HEK293 (cell line): ENCODE measurements around the gene GPR62.

Source experiments
- CTCF ChIA-PET: fragments of 350-600 bp; formaldehyde crosslinking; extraction: SDS; loops from one replicate; lab custom pipeline; 2021; ENCODE audit warnings: antibody characterized with exemption; lab: Yijun Ruan, JAX
- POLR2A ChIA-PET: fragments of 300-600 bp; formaldehyde crosslinking; extraction: SDS; loops from one replicate; lab custom pipeline; 2020; ENCODE audit warnings: antibody characterized with exemption, inconsistent platforms; lab: Yijun Ruan, JAX
- H3K27ac ChIP-seq: fragments of 200-500 bp; sonication (Bioruptor generic); 2 replicates; pipeline ENCODE4 v1.5.1; 2014; ENCODE audit warnings: low read depth, low read length, control low read depth, inconsistent platforms; ENCODE audit errors: extremely low read depth
- H3K36me3 ChIP-seq, 2 experiments: fragments of 200-500 bp in 1 of 2; sonication (Bioruptor generic) in 1 of 2; 1 replicate in 1 of 2; 2 replicates in 1 of 2; pipeline ENCODE4 v1.5.1; 2014 to 2017; ENCODE audit warnings: inconsistent platforms in 2 of 2, low read length in 2 of 2; ENCODE audit not compliant: control insufficient read depth in 2 of 2, insufficient read depth in 1 of 2
- H3K4me1 ChIP-seq: fragments of 200-500 bp; sonication (Bioruptor generic); 2 replicates; pipeline ENCODE4 v1.5.1; 2014; ENCODE audit warnings: mild to moderate bottlenecking, low read length, inconsistent platforms; ENCODE audit not compliant: control insufficient read depth, insufficient read depth
- H3K4me3 ChIP-seq: 2 replicates; pipeline ENCODE4 v1.5.1; 2011; ENCODE audit warnings: low read depth, mild to moderate bottlenecking, control low read depth, low read length, moderate library complexity
- H3K9me3 ChIP-seq: fragments of 200-500 bp; sonication (Bioruptor generic); 2 replicates; pipeline ENCODE4 v1.5.1; 2014; ENCODE audit warnings: low read depth, low read length, inconsistent platforms; ENCODE audit not compliant: control insufficient read depth, insufficient read depth
- BCL11A ChIP-seq: fragments of 450-650 bp; formaldehyde crosslinking; IDR thresholded peaks from 2 replicates; pipeline ENCODE4 v1.5.1; 2016; ENCODE audit warnings: low read depth, missing biosample characterization, missing genetic modification characterization
- KLF8 ChIP-seq: fragments of 450-650 bp; formaldehyde crosslinking; IDR thresholded peaks from 2 replicates; pipeline ENCODE4 v1.5.1; 2016; ENCODE audit warnings: missing biosample characterization, missing genetic modification characterization
- SCRT2 ChIP-seq: fragments of 450-650 bp; formaldehyde crosslinking; IDR thresholded peaks from 2 replicates; pipeline ENCODE4 v1.5.1; 2016; ENCODE audit warnings: missing biosample characterization, missing genetic modification characterization
- SP2 ChIP-seq: fragments of 450-650 bp; formaldehyde crosslinking; IDR thresholded peaks from 2 replicates; pipeline ENCODE4 v1.5.1; 2016; ENCODE audit warnings: missing biosample characterization, missing genetic modification characterization
- SP7 ChIP-seq: fragments of 450-650 bp; formaldehyde crosslinking; IDR thresholded peaks from 2 replicates; pipeline ENCODE4 v1.5.1; 2016; ENCODE audit warnings: missing biosample characterization, missing genetic modification characterization
- WT1 ChIP-seq: fragments of 450-650 bp; formaldehyde crosslinking; IDR thresholded peaks from 2 replicates; pipeline ENCODE4 v1.5.1; 2016; ENCODE audit warnings: missing biosample characterization, missing genetic modification characterization
- ZBTB1 ChIP-seq: fragments of 450-650 bp; formaldehyde crosslinking; IDR thresholded peaks from 2 replicates; pipeline ENCODE4 v1.5.1; 2016; ENCODE audit warnings: missing biosample characterization, missing genetic modification characterization
- ZBTB17 ChIP-seq: fragments of 450-650 bp; formaldehyde crosslinking; IDR thresholded peaks from 2 replicates; pipeline ENCODE4 v1.5.1; 2016; ENCODE audit warnings: missing biosample characterization, missing genetic modification characterization
- ZFP69B ChIP-seq: fragments of 450-650 bp; formaldehyde crosslinking; IDR thresholded peaks from 2 replicates; pipeline ENCODE4 v1.5.1; 2016; ENCODE audit warnings: missing biosample characterization, missing genetic modification characterization
- ZNF146 ChIP-seq: fragments of 450-650 bp; formaldehyde crosslinking; IDR thresholded peaks from 2 replicates; pipeline ENCODE4 v1.5.1; 2016; ENCODE audit warnings: missing biosample characterization, missing genetic modification characterization
- ZNF175 ChIP-seq: fragments of 450-650 bp; formaldehyde crosslinking; IDR thresholded peaks from 2 replicates; pipeline ENCODE4 v1.5.1; 2016; ENCODE audit warnings: missing biosample characterization, missing genetic modification characterization
- ZNF239 ChIP-seq: fragments of 450-650 bp; formaldehyde crosslinking; IDR thresholded peaks from 2 replicates; pipeline ENCODE4 v1.5.1; 2016; ENCODE audit warnings: missing biosample characterization, missing genetic modification characterization
- ZNF274 ChIP-seq, 2 experiments: fragments of 200-500 bp in 1 of 2; fragments of 450-650 bp in 1 of 2; sonication (Bioruptor generic) in 1 of 2; formaldehyde crosslinking in 1 of 2; IDR thresholded peaks; 2 replicates each; pipeline versions ENCODE4 v1.5.1 to v1.6.1; 2014 to 2016; ENCODE audit warnings: borderline replicate concordance in 1 of 2, inconsistent platforms in 1 of 2, low read length in 1 of 2, missing biosample characterization in 1 of 2, missing genetic modification characterization in 1 of 2
- ZNF350 ChIP-seq: fragments of 450-650 bp; formaldehyde crosslinking; IDR thresholded peaks from 2 replicates; pipeline ENCODE4 v1.5.0; 2017; ENCODE audit warnings: missing biosample characterization, mild to moderate bottlenecking, missing genetic modification characterization
- ZNF366 ChIP-seq: fragments of 450-650 bp; formaldehyde crosslinking; conservative IDR thresholded peaks from 2 replicates; pipeline ENCODE4 v1.5.1; 2016; ENCODE audit warnings: missing biosample characterization, missing genetic modification characterization
- ZNF560 ChIP-seq: fragments of 450-650 bp; formaldehyde crosslinking; IDR thresholded peaks from 2 replicates; pipeline ENCODE4 v1.5.1; 2017; ENCODE audit warnings: missing biosample characterization, missing genetic modification characterization, borderline replicate concordance
- ZNF600 ChIP-seq: fragments of 450-650 bp; formaldehyde crosslinking; IDR thresholded peaks from 2 replicates; pipeline ENCODE4 v1.5.1; 2016; ENCODE audit warnings: missing biosample characterization, missing genetic modification characterization
- ZNF621 ChIP-seq: fragments of 450-650 bp; formaldehyde crosslinking; IDR thresholded peaks from 2 replicates; pipeline ENCODE4 v1.5.1; 2017; ENCODE audit warnings: missing biosample characterization, missing genetic modification characterization
- ZNF623 ChIP-seq: fragments of 450-650 bp; formaldehyde crosslinking; IDR thresholded peaks from 2 replicates; pipeline ENCODE4 v1.5.1; 2016; ENCODE audit warnings: missing biosample characterization, missing genetic modification characterization
- ZNF624 ChIP-seq: fragments of 450-650 bp; formaldehyde crosslinking; IDR thresholded peaks from 2 replicates; pipeline ENCODE4 v1.5.1; 2017; ENCODE audit warnings: missing biosample characterization, missing genetic modification characterization
- ZSCAN16 ChIP-seq: fragments of 450-650 bp; formaldehyde crosslinking; IDR thresholded peaks from 2 replicates; pipeline ENCODE4 v1.5.1; 2016; ENCODE audit warnings: missing biosample characterization, missing genetic modification characterization
- TF ChIP-seq, protein P1 (sequence below): fragments of 450-650 bp; formaldehyde crosslinking; IDR thresholded peaks from 2 replicates; pipeline ENCODE4 v1.5.1; 2016; ENCODE audit warnings: missing biosample characterization, missing genetic modification characterization
- TF ChIP-seq, protein P2 (sequence below): fragments of 450-650 bp; formaldehyde crosslinking; IDR thresholded peaks from 2 replicates; pipeline ENCODE4 v1.5.1; 2016; ENCODE audit warnings: missing biosample characterization, missing genetic modification characterization
- TF ChIP-seq, protein P3 (sequence below): fragments of 450-650 bp; formaldehyde crosslinking; IDR thresholded peaks from 2 replicates; pipeline ENCODE4 v1.5.1; 2016; ENCODE audit warnings: missing biosample characterization, missing genetic modification characterization
- TF ChIP-seq, protein P4 (sequence below): fragments of 450-650 bp; formaldehyde crosslinking; IDR thresholded peaks from 2 replicates; pipeline ENCODE4 v1.5.1; 2016; ENCODE audit warnings: missing biosample characterization, missing genetic modification characterization

The GPR62 gene

DNA sequence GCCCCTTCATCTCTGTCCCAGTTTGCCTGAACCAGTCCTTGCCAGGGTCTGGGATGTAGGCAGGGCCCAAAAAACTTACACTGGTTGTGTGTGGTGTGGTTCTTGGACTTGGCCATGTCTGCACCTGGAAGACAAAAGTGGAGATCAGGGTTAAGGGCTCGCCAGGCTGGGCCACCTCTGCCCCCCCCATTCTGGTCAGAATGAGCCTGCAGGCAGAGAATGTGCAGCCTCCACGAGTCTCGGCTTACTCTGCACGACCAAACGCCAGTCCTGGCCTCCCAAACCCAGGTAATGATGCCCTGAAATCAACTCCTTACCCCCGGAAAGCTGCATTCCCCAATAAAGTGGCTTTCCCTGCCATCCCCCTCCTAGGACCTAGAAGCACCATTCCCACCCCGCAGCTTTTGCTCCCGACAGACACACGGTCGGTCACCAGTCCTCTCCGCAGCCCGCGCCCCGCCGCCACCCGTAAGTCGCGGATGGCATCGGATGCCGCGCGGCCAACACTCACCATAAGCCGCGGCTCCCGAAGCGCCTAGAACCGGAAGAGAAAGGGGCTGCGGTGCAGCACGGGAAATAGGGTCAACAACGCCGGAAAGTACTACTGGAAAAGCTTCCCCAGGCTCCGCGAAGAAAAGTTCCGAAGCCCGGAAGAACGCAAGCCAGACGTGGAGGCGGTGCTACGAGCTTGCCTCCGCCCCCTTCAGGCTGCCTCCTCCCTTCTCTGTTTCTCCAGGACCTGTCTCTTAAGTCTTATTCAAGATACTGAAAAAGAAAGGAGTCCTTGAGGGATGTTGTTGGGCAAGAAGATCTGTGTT is 40.4 kb downstream of the GPR62 start, which contains the start of gene RPL29 (continued):
- TF ChIP-seq, protein P1, sequence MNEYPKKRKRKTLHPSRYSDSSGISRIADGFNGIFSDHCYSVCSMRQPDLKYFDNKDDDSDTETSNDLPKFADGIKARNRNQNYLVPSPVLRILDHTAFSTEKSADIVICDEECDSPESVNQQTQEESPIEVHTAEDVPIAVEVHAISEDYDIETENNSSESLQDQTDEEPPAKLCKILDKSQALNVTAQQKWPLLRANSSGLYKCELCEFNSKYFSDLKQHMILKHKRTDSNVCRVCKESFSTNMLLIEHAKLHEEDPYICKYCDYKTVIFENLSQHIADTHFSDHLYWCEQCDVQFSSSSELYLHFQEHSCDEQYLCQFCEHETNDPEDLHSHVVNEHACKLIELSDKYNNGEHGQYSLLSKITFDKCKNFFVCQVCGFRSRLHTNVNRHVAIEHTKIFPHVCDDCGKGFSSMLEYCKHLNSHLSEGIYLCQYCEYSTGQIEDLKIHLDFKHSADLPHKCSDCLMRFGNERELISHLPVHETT (tag by site-specific recombination) = peak; percentile 96
- TF ChIP-seq ZNF621 (tag by site-specific recombination) (no peak), ZNF560 (tag by site-specific recombination) (no peak), ZNF600 (no peak; the same call in 1 of the 2 replicates), ZBTB1 (no peak), ZNF146 (tag by site-specific recombination) (peak; percentile 40; the same call in 1 of the 2 replicates), ZNF274 (IDR thresholded peaks at IDR 0.05; ENCODE audit: low read length) (no peak), ZNF274 (tag by site-specific recombination; IDR thresholded peaks at IDR 0.05; ENCODE audit: borderline replicate concordance) (no peak), ZFP69B (peak; percentile 76; the same call in 1 of the 2 replicates)
- TF ChIP-seq, protein P2, sequence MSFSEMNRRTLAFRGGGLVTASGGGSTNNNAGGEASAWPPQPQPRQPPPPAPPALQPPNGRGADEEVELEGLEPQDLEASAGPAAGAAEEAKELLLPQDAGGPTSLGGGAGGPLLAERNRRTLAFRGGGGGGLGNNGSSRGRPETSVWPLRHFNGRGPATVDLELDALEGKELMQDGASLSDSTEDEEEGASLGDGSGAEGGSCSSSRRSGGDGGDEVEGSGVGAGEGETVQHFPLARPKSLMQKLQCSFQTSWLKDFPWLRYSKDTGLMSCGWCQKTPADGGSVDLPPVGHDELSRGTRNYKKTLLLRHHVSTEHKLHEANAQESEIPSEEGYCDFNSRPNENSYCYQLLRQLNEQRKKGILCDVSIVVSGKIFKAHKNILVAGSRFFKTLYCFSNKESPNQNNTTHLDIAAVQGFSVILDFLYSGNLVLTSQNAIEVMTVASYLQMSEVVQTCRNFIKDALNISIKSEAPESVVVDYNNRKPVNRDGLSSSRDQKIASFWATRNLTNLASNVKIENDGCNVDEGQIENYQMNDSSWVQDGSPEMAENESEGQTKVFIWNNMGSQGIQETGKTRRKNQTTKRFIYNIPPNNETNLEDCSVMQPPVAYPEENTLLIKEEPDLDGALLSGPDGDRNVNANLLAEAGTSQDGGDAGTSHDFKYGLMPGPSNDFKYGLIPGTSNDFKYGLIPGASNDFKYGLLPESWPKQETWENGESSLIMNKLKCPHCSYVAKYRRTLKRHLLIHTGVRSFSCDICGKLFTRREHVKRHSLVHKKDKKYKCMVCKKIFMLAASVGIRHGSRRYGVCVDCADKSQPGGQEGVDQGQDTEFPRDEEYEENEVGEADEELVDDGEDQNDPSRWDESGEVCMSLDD = 0 out of 2 replicates have a peak, but pooled peaks have one; percentile 31

DNA sequence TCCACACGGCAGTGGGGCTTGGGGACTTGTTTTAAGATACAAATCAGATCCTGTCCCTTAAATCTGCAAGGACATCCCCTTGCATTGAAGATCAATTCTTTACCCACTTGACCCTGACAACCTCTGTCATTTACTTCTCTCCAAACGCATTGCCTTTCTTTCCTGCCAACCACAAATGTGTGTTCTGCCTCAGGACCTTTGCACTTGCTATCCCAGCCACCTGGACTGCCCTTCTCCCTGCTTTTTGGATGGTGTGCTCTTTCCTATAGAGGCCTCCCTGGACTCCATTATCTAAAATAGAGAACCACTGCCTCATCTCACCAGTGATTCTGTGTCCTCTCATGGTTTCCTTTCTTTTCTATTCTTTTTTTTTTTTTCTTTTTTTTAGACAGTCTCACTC is 42.0 kb downstream of the GPR62 start:
- TF ChIP-seq ZNF350 (tag by site-specific recombination) (no peak), ZNF623 (peak; percentile 97), ZNF624 (tag by site-specific recombination) (no peak)
- Histone ChIP-seq H3K36me3 (peaks cover 0 to 34% of the 10 kb centered on the region in 2 experiments; a peak in 2 of 3 replicates), H3K4me1 (no peaks in the 10 kb centered on the region), H3K4me3 (no peak overlapping the region), H3K27ac (no peak overlapping the region), H3K9me3 (no peaks in the 10 kb centered on the region)
- ChIA-PET POLR2A (interaction anchor here (1.0 to 1.3 kb wide), 2 partner anchors 15 to 158 kb away, joined by 3 to 4 read pairs; no protein-coding TSS in a partner anchor), CTCF (interaction anchor here (0.7 to 1.3 kb wide), 4 partner anchors 17 to 444 kb away, joined by 3 to 6 read pairs (median 3); partner anchors contain the start of genes PARP3 and RRP9)

DNA sequence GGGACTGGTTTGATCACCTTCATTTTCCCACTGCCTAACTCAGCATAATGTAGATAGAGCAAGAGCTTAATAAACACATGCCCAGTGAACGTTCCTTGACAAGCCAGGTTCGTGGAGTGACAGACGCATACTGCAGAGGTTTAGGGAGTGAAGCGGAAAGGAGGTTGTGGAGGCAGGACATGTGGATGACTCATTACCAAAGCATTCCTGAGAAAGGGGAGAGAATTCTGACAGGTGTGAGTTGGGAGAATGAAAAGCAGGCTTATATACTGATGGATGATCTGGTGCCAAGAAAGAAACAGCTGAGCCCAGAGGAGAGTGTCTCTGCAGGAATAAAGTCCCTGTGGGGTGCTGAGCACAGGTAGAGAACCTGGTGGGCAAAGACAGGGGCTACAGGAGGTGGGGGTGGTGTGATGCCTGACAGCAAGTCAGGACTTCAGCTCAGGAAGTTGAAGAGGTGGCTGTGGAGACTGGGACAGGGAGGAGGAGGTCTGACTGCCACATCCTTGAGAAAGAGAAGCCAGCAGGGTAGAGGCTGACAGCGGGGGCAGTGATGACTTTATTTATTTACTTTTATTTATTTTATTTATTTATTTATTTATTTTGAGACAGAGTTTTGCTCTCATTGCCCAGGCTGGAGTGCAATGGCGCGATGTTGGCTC is 42.9 kb downstream of the GPR62 start:
- no peaks in the 10 kb centered on the region for H3K4me1 ChIP-seq
- H3K4me3 ChIP-seq = no peak overlapping the region
- POLR2A ChIA-PET = interaction anchor here (1.0 to 1.3 kb wide), 4 partner anchors 16 to 157 kb away, joined by 3 to 4 read pairs (median 3); no protein-coding TSS in a partner anchor
- CTCF ChIA-PET = interaction anchor here (0.6 to 1.7 kb wide), 9 partner anchors 16 to 443 kb away, joined by 3 to 7 read pairs (median 3); partner anchors contain the start of genes PARP3 and RRP9
- H3K9me3 ChIP-seq = no peaks in the 10 kb centered on the region
- no peak overlapping the region for H3K27ac ChIP-seq
- peaks cover 0 to 25% of the 10 kb centered on the region in 2 experiments; a peak in 2 of 3 replicates for H3K36me3 ChIP-seq
- peak; percentile 90 for TF ChIP-seq SCRT2 (tag by site-specific recombination)
- peak; percentile 36; the same call in 1 of the 2 replicates for TF ChIP-seq KLF8 (tag by site-specific recombination)
- no peak for TF ChIP-seq ZSCAN16
- TF ChIP-seq SP7 (tag by site-specific recombination) = 0 out of 2 replicates have a peak, but pooled peaks have one; percentile 42
- peak; percentile 57 for TF ChIP-seq ZBTB17 (tag by site-specific recombination)
- TF ChIP-seq ZNF175 (tag by site-specific recombination) = no peak
- TF ChIP-seq BCL11A (tag by site-specific recombination) = no peak
- TF ChIP-seq, protein P3, sequence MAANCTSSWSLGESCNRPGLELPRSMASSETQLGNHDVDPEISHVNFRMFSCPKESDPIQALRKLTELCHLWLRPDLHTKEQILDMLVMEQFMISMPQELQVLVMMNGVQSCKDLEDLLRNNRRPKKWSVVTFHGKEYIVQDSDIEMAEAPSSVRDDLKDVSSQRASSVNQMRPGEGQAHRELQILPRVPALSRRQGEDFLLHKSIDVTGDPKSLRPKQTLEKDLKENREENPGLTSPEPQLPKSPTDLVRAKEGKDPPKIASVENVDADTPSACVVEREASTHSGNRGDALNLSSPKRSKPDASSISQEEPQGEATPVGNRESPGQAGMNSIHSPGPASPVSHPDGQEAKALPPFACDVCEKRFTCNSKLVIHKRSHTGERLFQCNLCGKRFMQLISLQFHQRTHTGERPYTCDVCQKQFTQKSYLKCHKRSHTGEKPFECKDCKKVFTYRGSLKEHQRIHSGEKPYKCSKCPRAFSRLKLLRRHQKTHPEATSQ (tag by site-specific recombination) = no peak
- 0 out of 2 replicates have a peak, but pooled peaks have one; percentile 23 for TF ChIP-seq SP2 (tag by site-specific recombination)
- TF ChIP-seq WT1 (tag by site-specific recombination) = peak; percentile 89
- TF ChIP-seq ZNF239 (tag by site-specific recombination) = no peak
- TF ChIP-seq, protein P4, sequence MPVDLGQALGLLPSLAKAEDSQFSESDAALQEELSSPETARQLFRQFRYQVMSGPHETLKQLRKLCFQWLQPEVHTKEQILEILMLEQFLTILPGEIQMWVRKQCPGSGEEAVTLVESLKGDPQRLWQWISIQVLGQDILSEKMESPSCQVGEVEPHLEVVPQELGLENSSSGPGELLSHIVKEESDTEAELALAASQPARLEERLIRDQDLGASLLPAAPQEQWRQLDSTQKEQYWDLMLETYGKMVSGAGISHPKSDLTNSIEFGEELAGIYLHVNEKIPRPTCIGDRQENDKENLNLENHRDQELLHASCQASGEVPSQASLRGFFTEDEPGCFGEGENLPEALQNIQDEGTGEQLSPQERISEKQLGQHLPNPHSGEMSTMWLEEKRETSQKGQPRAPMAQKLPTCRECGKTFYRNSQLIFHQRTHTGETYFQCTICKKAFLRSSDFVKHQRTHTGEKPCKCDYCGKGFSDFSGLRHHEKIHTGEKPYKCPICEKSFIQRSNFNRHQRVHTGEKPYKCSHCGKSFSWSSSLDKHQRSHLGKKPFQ (tag by site-specific recombination) = no peak
- TF ChIP-seq ZNF366 (tag by site-specific recombination) = 0 out of 2 replicates have a peak, but pooled peaks have one; percentile 16
